Measurements from ENCODE around the gene LACC1. TPM values are rescaled to one million over a fixed set of nuclear protein-coding genes. Genes with fewer than 3 reads are reported as not detected.

LACC1 gene
- total RNA-seq, 1 donor from 2014 or later = 4.8 TPM

GRCh38 chr13:43846496-43847158 lies 33.1 kb upstream of the LACC1 start:
- Mint-ChIP-seq H3K27ac (ENCODE audit: unreplicated experiment) (no peak overlapping the region), H3K27me3 (ENCODE audit: unreplicated experiment) (no peaks in the 10 kb centered on the region), H3K4me3 (ENCODE audit: unreplicated experiment) (no peak overlapping the region), H3K9me3 (ENCODE audit: unreplicated experiment) (peaks cover 6% of the 10 kb centered on the region), H3K4me1 (ENCODE audit: unreplicated experiment) (peaks cover 4% of the 10 kb centered on the region), H3K36me3 (ENCODE audit: low read depth, unreplicated experiment) (peaks cover 10% of the 10 kb centered on the region)
- TF ChIP-seq CTCF (IDR thresholded peaks at IDR 0.05; ENCODE audit: unreplicated experiment) = no peak
- no peak for DNase-seq (ENCODE audit: low spot score)

GRCh38 chr13:43848001-43848649 lies 31.6 kb upstream of the LACC1 start:
- no peak for TF ChIP-seq CTCF (IDR thresholded peaks at IDR 0.05; ENCODE audit: unreplicated experiment)
- DNase-seq (ENCODE audit: low spot score) = no peak
- Mint-ChIP-seq H3K27me3 (ENCODE audit: unreplicated experiment) (no peaks in the 10 kb centered on the region), H3K4me1 (ENCODE audit: unreplicated experiment) (peaks cover 4% of the 10 kb centered on the region), H3K27ac (ENCODE audit: unreplicated experiment) (no peak overlapping the region), H3K9me3 (ENCODE audit: unreplicated experiment) (peaks cover 14% of the 10 kb centered on the region), H3K4me3 (ENCODE audit: unreplicated experiment) (no peak overlapping the region), H3K36me3 (ENCODE audit: low read depth, unreplicated experiment) (peaks cover 19% of the 10 kb centered on the region)

- Mint-ChIP-seq H3K36me3 (ENCODE audit: low read depth, unreplicated experiment) (peaks cover 39% of the 10 kb centered on the region), H3K27ac (ENCODE audit: unreplicated experiment) (no peak overlapping the region), H3K4me3 (ENCODE audit: unreplicated experiment) (peak overlapping the region; percentile 5), H3K27me3 (ENCODE audit: unreplicated experiment) (no peaks in the 10 kb centered on the region), H3K4me1 (ENCODE audit: unreplicated experiment) (peaks cover 4% of the 10 kb centered on the region), H3K9me3 (ENCODE audit: unreplicated experiment) (peaks cover 14% of the 10 kb centered on the region)
- DNase-seq (ENCODE audit: low spot score) = no peak
- no peak for TF ChIP-seq CTCF (IDR thresholded peaks at IDR 0.05; ENCODE audit: unreplicated experiment)
Observed at GRCh38 chr13:43850873-43851272, 28.8 kb upstream of the LACC1 start.

- Mint-ChIP-seq H3K36me3 (ENCODE audit: low read depth, unreplicated experiment) (peaks cover 42% of the 10 kb centered on the region), H3K4me3 (ENCODE audit: unreplicated experiment) (no peak overlapping the region), H3K27me3 (ENCODE audit: unreplicated experiment) (no peaks in the 10 kb centered on the region)
Observed at GRCh38 chr13:43852923-43853404, 26.7 kb upstream of the LACC1 start.

More at GRCh38 chr13:43852923-43853404, 26.7 kb upstream of the LACC1 start:
- no peak for TF ChIP-seq CTCF (IDR thresholded peaks at IDR 0.05; ENCODE audit: unreplicated experiment)
- no peak for DNase-seq (ENCODE audit: low spot score)
- peaks cover 14% of the 10 kb centered on the region for H3K9me3 Mint-ChIP-seq (ENCODE audit: unreplicated experiment)
- no peak overlapping the region for H3K27ac Mint-ChIP-seq (ENCODE audit: unreplicated experiment)
- peaks cover 4% of the 10 kb centered on the region for H3K4me1 Mint-ChIP-seq (ENCODE audit: unreplicated experiment)

Measured in endothelial cell (in vitro differentiated cells).